ENCODE results near the gene OGDH. TPM values are rescaled to one million over a fixed set of nuclear protein-coding genes. Genes with fewer than 3 reads are reported as not detected.

The OGDH gene
- total RNA-seq, 3 donors from 2014 or later (not counting 1 experiment from before 2014, with no cell fraction given), result 69.2 to 86.7 (median 81.4) TPM

DNA sequence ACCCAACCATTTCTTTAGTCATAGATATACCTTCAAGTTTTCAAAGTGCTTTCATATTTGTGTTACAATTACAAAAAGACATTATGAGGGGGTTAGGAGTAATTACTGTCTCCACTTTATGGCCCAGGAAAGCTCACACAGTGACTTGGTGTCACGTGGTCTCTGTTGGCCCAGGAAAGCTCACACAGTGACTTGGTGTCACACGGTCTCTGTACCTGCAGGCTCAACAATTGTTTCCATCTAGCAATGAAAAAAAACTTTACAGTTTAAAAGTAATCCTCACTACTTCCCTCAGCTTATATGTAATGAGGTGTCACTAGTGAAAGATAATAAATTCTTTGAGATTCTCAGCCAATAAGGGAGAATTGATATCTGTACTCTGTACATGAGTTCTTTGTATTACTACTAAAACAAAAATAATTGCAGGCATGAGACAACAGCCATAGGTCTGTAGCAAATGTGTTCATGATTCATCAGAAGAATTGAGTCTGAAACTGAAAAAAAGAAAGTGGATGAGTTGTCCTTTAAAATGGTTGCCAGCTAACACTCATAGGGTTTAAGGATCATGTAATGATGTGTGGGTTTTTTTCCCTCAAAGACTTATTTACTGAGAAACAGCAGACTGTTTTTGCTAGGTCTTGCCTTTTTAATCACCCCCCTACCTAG, 10.9 kb downstream of the OGDH start:
- intact Hi-C loops (cut with micrococcal nuclease), result no loop called here
- H3K4me3 ChIP-seq (ENCODE audit: low read length), result no peak overlapping the region
- Mint-ChIP-seq H3K27ac (peak overlapping the region in 1 of 2 donors; percentile 59), H3K9me3 (no peaks in the 10 kb centered on the region), H3K27me3 (ENCODE audit: low read depth in 2 of 2) (no peaks in the 10 kb centered on the region), H3K4me3 (no peak overlapping the region), H3K36me3 (no peaks in the 10 kb centered on the region), H3K4me1 (peaks cover 52 to 53% of the 10 kb centered on the region in 2 donors)
- TF ChIP-seq, protein P1, sequence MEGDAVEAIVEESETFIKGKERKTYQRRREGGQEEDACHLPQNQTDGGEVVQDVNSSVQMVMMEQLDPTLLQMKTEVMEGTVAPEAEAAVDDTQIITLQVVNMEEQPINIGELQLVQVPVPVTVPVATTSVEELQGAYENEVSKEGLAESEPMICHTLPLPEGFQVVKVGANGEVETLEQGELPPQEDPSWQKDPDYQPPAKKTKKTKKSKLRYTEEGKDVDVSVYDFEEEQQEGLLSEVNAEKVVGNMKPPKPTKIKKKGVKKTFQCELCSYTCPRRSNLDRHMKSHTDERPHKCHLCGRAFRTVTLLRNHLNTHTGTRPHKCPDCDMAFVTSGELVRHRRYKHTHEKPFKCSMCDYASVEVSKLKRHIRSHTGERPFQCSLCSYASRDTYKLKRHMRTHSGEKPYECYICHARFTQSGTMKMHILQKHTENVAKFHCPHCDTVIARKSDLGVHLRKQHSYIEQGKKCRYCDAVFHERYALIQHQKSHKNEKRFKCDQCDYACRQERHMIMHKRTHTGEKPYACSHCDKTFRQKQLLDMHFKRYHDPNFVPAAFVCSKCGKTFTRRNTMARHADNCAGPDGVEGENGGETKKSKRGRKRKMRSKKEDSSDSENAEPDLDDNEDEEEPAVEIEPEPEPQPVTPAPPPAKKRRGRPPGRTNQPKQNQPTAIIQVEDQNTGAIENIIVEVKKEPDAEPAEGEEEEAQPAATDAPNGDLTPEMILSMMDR (IDR thresholded peaks at IDR 0.05), result no peak
- H3K27ac ChIP-seq (ENCODE audit: low read length), result no peak overlapping the region
- H3K4me1 ChIP-seq (ENCODE audit: control insufficient read depth, insufficient read depth, low read length), result peaks cover 26% of the 10 kb centered on the region
- 51% methylated on average over 2 of the region's 2 CpGs for WGBS (ENCODE audit: insufficient coverage)
- no peaks in the 10 kb centered on the region for H3K9me3 ChIP-seq (ENCODE audit: control insufficient read depth, insufficient read depth, low read length)
- DNase-seq (peak in 1 of 2 donors; percentile 36), ATAC-seq (peak in 1 of 3 donors; percentile 31)
- no peaks in the 10 kb centered on the region for H3K27me3 ChIP-seq (ENCODE audit: control insufficient read depth, insufficient read depth, low read length)
- H3K36me3 ChIP-seq (ENCODE audit: control insufficient read depth, insufficient read depth, low read length), result no peaks in the 10 kb centered on the region

DNA sequence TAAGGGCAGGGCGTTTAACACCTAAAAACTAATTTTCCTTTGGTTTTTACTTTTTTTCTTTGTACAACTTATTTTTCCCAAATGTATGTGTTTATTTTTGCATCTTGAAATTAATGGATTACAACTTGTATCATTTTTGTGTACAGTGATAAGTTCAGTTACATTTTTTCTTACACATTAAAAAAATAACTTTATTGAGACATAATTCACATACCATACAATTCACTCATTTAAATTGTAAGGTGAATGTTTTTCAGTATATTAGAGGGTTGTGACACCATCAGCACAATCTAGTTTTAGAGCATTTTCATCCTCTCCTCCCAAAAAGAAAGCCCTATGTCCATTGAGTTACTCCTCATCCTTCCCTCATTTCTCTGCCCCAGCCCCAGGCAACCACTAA, 11.6 kb downstream of the OGDH start:
- H3K4me1 Mint-ChIP-seq, result peaks cover 58% of the 10 kb centered on the region in 2 donors
- intact Hi-C loops (cut with micrococcal nuclease), result no loop called here
- no peaks in the 10 kb centered on the region for H3K36me3 ChIP-seq (ENCODE audit: control insufficient read depth, insufficient read depth, low read length)
- TF ChIP-seq, protein P1 (IDR thresholded peaks at IDR 0.05), result no peak
- H3K9me3 Mint-ChIP-seq, result no peaks in the 10 kb centered on the region
- no peak overlapping the region for H3K4me3 ChIP-seq (ENCODE audit: low read length)
- H3K27ac ChIP-seq (ENCODE audit: low read length), result no peak overlapping the region
- peaks cover 31% of the 10 kb centered on the region for H3K4me1 ChIP-seq (ENCODE audit: control insufficient read depth, insufficient read depth, low read length)
- H3K27ac Mint-ChIP-seq, result peak overlapping the region; percentile 38 to 59
- no peaks in the 10 kb centered on the region for H3K27me3 ChIP-seq (ENCODE audit: control insufficient read depth, insufficient read depth, low read length)
- H3K9me3 ChIP-seq (ENCODE audit: control insufficient read depth, insufficient read depth, low read length), result no peaks in the 10 kb centered on the region
- no peak overlapping the region for H3K4me3 Mint-ChIP-seq
- no peaks in the 10 kb centered on the region for H3K27me3 Mint-ChIP-seq (ENCODE audit: low read depth in 2 of 2)
- ATAC-seq (no peak), DNase-seq (no peak)
- H3K36me3 Mint-ChIP-seq, result no peaks in the 10 kb centered on the region
- no CpG with 5 or more reads among the region's 1 CpG for WGBS (ENCODE audit: insufficient coverage)

DNA sequence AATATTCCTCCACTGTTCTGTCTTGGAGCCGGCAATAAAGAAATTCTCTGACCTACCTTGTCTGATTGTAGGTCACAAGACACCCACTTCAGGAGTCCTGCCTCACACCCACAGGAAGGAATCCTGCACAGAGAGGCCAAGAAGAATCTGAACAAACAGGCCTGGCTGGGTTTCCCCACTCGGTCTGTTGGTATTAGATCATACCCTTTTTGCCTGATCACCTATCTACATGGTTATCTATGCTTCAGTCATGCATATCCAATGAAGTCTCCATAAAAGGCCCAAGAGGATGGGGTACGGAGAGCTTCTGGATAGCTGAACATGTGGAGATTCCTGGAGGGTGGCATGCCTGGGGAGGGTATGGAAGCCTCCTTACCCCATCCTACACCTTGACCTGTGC, 12.3 kb downstream of the OGDH start:
- DNase-seq (peak in 1 of 2 donors; percentile 68), ATAC-seq (no peak)
- Mint-ChIP-seq H3K27me3 (ENCODE audit: low read depth in 2 of 2) (no peaks in the 10 kb centered on the region), H3K9me3 (no peaks in the 10 kb centered on the region), H3K27ac (peak overlapping the region; percentile 38 to 59), H3K36me3 (no peaks in the 10 kb centered on the region), H3K4me3 (no peak overlapping the region), H3K4me1 (peaks cover 64 to 65% of the 10 kb centered on the region in 2 donors)
- Histone ChIP-seq H3K27me3 (ENCODE audit: control insufficient read depth, insufficient read depth, low read length) (no peaks in the 10 kb centered on the region), H3K4me1 (ENCODE audit: control insufficient read depth, insufficient read depth, low read length) (peaks cover 37% of the 10 kb centered on the region), H3K36me3 (ENCODE audit: control insufficient read depth, insufficient read depth, low read length) (no peaks in the 10 kb centered on the region), H3K27ac (ENCODE audit: low read length) (no peak overlapping the region), H3K4me3 (ENCODE audit: low read length) (no peak overlapping the region), H3K9me3 (ENCODE audit: control insufficient read depth, insufficient read depth, low read length) (no peaks in the 10 kb centered on the region)
- TF ChIP-seq, protein P1 (IDR thresholded peaks at IDR 0.05), result no peak
- intact Hi-C loops (cut with micrococcal nuclease), result no loop called here
- WGBS (ENCODE audit: insufficient coverage), result 63% methylated on average over 2 of the region's 3 CpGs

All from natural killer cell (primary cell).